Mesendoderm (in vitro differentiated cells): ENCODE measurements around the gene SPATA18. TPM values are rescaled to one million over a fixed set of nuclear protein-coding genes. Genes with fewer than 3 reads are reported as not detected.

Source experiments
- DNase-seq: peaks from one replicate; pipeline ENCODE4 v3.0.0; 2013
- H2AK5ac ChIP-seq: 2 replicates; pipeline ENCODE4 v1.6.1; 2013; ENCODE audit warnings: low read length, inconsistent platforms
- H2BK120ac ChIP-seq: 2 replicates; pipeline ENCODE4 v1.6.1; 2013; ENCODE audit warnings: low read depth, mild to moderate bottlenecking, low read length, moderate library complexity, mixed read lengths
- H2BK15ac ChIP-seq: replicated peaks from 2 replicates; pipeline ENCODE4 v1.6.1; 2013; ENCODE audit warnings: low read depth, mild to moderate bottlenecking, moderate library complexity
- H2BK5ac ChIP-seq: 2 replicates; pipeline ENCODE4 v1.6.1; 2013; ENCODE audit warnings: low read length, inconsistent platforms
- H3K18ac ChIP-seq: 2 replicates; pipeline ENCODE4 v1.6.1; 2013; ENCODE audit warnings: mild to moderate bottlenecking, low read length, mixed read lengths
- H3K23ac ChIP-seq: one replicate; pipeline ENCODE4 v1.6.1; 2013; ENCODE audit warnings: low read length
- H3K27ac ChIP-seq: 2 replicates; pipeline ENCODE4 v1.5.1; 2013; ENCODE audit warnings: low read depth, mild to moderate bottlenecking, inconsistent platforms, low read length, moderate library complexity
- H3K27me3 ChIP-seq: 2 replicates; pipeline ENCODE4 v1.6.1; 2013; ENCODE audit warnings: low read length, control low read depth, mild to moderate bottlenecking, inconsistent platforms; ENCODE audit not compliant: insufficient read depth, poor library complexity
- H3K36me3 ChIP-seq: 2 replicates; pipeline ENCODE4 v1.6.1; 2013; ENCODE audit warnings: low read length, inconsistent platforms; ENCODE audit not compliant: control insufficient read depth, insufficient read depth
- H3K4ac ChIP-seq: one replicate; pipeline ENCODE4 v1.6.1; 2013; ENCODE audit warnings: low read depth, mild to moderate bottlenecking, low read length, moderate library complexity
- H3K4me1 ChIP-seq: 2 replicates; pipeline ENCODE4 v1.6.1; 2013; ENCODE audit warnings: low read depth, low read length, inconsistent platforms; ENCODE audit not compliant: control insufficient read depth
- H3K4me2 ChIP-seq: 2 replicates; pipeline ENCODE4 v1.6.1; 2013; ENCODE audit warnings: low read length
- H3K4me3 ChIP-seq: 2 replicates; pipeline ENCODE4 v1.5.1; 2013; ENCODE audit warnings: mild to moderate bottlenecking, low read length
- H3K56ac ChIP-seq: one replicate; pipeline ENCODE4 v1.6.1; 2013; ENCODE audit warnings: low read length
- H3K79me1 ChIP-seq: 2 replicates; pipeline ENCODE4 v1.6.1; 2013; ENCODE audit warnings: low read length, inconsistent platforms
- H3K79me2 ChIP-seq: 2 replicates; pipeline ENCODE4 v1.6.1; 2013; ENCODE audit warnings: mild to moderate bottlenecking, low read length; ENCODE audit not compliant: control insufficient read depth, insufficient read depth
- H3K9ac ChIP-seq: 2 replicates; pipeline ENCODE4 v1.6.1; 2013; ENCODE audit warnings: low read length, inconsistent platforms
- H4K5ac ChIP-seq: one replicate; pipeline ENCODE4 v1.6.1; 2013; ENCODE audit warnings: low read length
- H4K8ac ChIP-seq: one replicate; pipeline ENCODE4 v1.6.1; 2013; ENCODE audit warnings: low read depth, mild to moderate bottlenecking, control low read depth, low read length, moderate library complexity
- WGBS: extraction: QIAGEN DNeasy Blood & Tissue Kit; methylation state at CpG from one replicate; pipeline ENCODE4 v1.1.7; 2013; ENCODE audit warnings: low lambda C conversion rate, missing lambda C conversion rate; ENCODE audit not compliant: insufficient coverage; ENCODE audit errors: extremely low coverage; 5-methylcytosine and 5-hydroxymethylcytosine counted together
- polyA plus RNA-seq, 2 experiments: library from polyadenylated mRNA; stranded (reverse); fragments of 200-250 nt; gene quantifications; one replicate each; pipeline ENCODE4 v1.2.3, GENCODE V29; 2013

The SPATA18 gene
- polyA plus RNA-seq (2013, experiment 1 of 2), result 0.60 TPM
- 0.80 TPM for polyA plus RNA-seq (2013, experiment 2 of 2)

DNA sequence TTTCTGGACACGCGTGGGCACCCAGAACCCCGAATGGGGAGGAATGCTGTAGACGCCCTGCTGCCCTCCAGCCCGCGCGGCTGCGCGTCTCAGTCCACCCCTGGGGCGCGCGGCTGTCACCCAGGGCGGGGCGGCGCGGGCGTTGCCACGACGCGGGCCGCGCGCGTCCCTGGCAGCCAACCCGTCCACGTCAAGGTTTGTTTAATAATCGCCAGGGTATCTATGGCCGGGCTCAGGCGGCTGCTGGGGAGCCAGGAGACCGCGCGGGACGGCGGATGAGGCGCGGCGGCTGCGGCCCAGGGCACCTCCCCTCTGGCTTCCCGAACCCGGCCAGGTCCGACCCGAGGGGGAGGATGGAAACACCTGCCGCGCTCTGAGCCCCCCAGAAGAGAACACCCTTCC, at the start of gene SPATA18:
Gene SPATA18 (plus strand): TSS at position 92 of the 402 bp plus-strand sequence. CDS start 401 bp downstream, outside the sequence.
- H3K79me2 ChIP-seq, result no peaks in the 10 kb centered on the region
- WGBS, result no CpG with 5 or more reads among the region's 44 CpGs

GRCh38 chr4:52001616-52002015, 49.5 kb upstream of the SPATA18 start:
- H2AK5ac ChIP-seq, result no peak overlapping the region
- H2BK5ac ChIP-seq, result no peak overlapping the region
- no peak overlapping the region for H4K8ac ChIP-seq
- WGBS, result no CpG with 5 or more reads among the region's 2 CpGs
- no peak overlapping the region for H3K4me3 ChIP-seq
- H2BK120ac ChIP-seq, result no peak overlapping the region
- DNase-seq, result no peak
- H3K4me1 ChIP-seq, result no peaks in the 10 kb centered on the region
- H3K79me2 ChIP-seq, result no peaks in the 10 kb centered on the region
- H3K79me1 ChIP-seq, result no peaks in the 10 kb centered on the region
- no peak overlapping the region for H2BK15ac ChIP-seq
- H3K56ac ChIP-seq, result no peak overlapping the region
- H3K9ac ChIP-seq, result no peak overlapping the region
- H3K36me3 ChIP-seq, result no peaks in the 10 kb centered on the region
- H3K18ac ChIP-seq, result no peak overlapping the region
- no peak overlapping the region for H4K5ac ChIP-seq
- no peak overlapping the region for H3K4me2 ChIP-seq
- no peaks in the 10 kb centered on the region for H3K27me3 ChIP-seq
- no peak overlapping the region for H3K23ac ChIP-seq
- H3K27ac ChIP-seq, result no peak overlapping the region
- no peak overlapping the region for H3K4ac ChIP-seq

More for the DNA sequence above, at the start of gene SPATA18:
- H3K79me1 ChIP-seq, result no peaks in the 10 kb centered on the region
- H2BK5ac ChIP-seq, result no peak within 1 kb of the TSS
- H4K5ac ChIP-seq, result no peak within 1 kb of the TSS
- no peak within 1 kb of the TSS for H4K8ac ChIP-seq
- peak within 1 kb of the TSS; percentile 45 for H3K56ac ChIP-seq
- no peak within 1 kb of the TSS for H2AK5ac ChIP-seq
- no peak within 1 kb of the TSS for H3K27ac ChIP-seq
- peak within 1 kb of the TSS; percentile 71 for H3K18ac ChIP-seq
- DNase-seq, result no peak
- H3K4me1 ChIP-seq, result no peaks in the 10 kb centered on the region
- H3K36me3 ChIP-seq, result no peaks in the 10 kb centered on the region
- peak within 1 kb of the TSS; percentile 9 for H3K4me3 ChIP-seq
- H3K9ac ChIP-seq, result peak within 1 kb of the TSS; percentile 46
- peak within 1 kb of the TSS; percentile 41 for H2BK15ac ChIP-seq
- H3K23ac ChIP-seq, result no peak within 1 kb of the TSS
- H3K27me3 ChIP-seq, result peaks cover 3% of the 10 kb centered on the region
- no peak within 1 kb of the TSS for H2BK120ac ChIP-seq
- peak within 1 kb of the TSS; percentile 48 for H3K4ac ChIP-seq
- peak within 1 kb of the TSS; percentile 47 for H3K4me2 ChIP-seq

DNA sequence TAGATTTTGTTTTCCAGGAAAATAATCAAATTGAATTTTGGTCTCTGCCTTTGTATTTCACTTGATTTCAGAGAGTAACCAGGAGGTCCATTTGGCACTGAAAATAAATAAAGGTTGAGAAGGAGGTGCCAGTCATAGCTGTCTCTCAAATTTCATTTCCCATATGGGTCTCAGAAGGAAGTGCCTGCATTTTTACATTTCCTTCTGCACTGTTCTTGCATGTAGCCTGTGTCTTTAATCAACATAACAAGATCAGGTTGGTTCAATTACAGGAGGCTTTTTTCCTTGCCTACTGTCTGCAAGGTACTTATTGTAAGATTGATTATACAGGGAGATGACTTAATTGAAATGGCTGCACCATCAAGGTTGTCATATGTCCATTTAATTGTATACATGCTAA, 46.7 kb upstream of the SPATA18 start:
- Histone ChIP-seq H3K56ac (no peak overlapping the region), H3K79me2 (no peaks in the 10 kb centered on the region), H3K18ac (no peak overlapping the region), H3K27me3 (no peaks in the 10 kb centered on the region), H2AK5ac (no peak overlapping the region), H3K9ac (no peak overlapping the region), H3K79me1 (no peaks in the 10 kb centered on the region), H3K4ac (no peak overlapping the region), H2BK5ac (no peak overlapping the region), H3K36me3 (no peaks in the 10 kb centered on the region), H3K23ac (no peak overlapping the region), H3K27ac (no peak overlapping the region), H4K8ac (no peak overlapping the region), H2BK15ac (no peak overlapping the region), H3K4me2 (no peak overlapping the region), H3K4me3 (no peak overlapping the region), H4K5ac (no peak overlapping the region), H2BK120ac (no peak overlapping the region), H3K4me1 (no peaks in the 10 kb centered on the region)
- no peak for DNase-seq

GRCh38 chr4:52005604-52006273, 45.4 kb upstream of the SPATA18 start:
- H2BK120ac ChIP-seq, result no peak overlapping the region
- H2AK5ac ChIP-seq, result no peak overlapping the region
- no peak overlapping the region for H3K4ac ChIP-seq
- H2BK15ac ChIP-seq, result no peak overlapping the region
- no peak overlapping the region for H4K5ac ChIP-seq
- H3K27me3 ChIP-seq, result no peaks in the 10 kb centered on the region
- no CpG with 5 or more reads among the region's 2 CpGs for WGBS
- no peak overlapping the region for H4K8ac ChIP-seq
- no peak overlapping the region for H3K4me3 ChIP-seq
- H3K4me2 ChIP-seq, result no peak overlapping the region
- no peaks in the 10 kb centered on the region for H3K4me1 ChIP-seq
- H3K36me3 ChIP-seq, result no peaks in the 10 kb centered on the region
- H3K79me1 ChIP-seq, result no peaks in the 10 kb centered on the region
- no peak overlapping the region for H3K23ac ChIP-seq
- H3K27ac ChIP-seq, result no peak overlapping the region
- H3K79me2 ChIP-seq, result no peaks in the 10 kb centered on the region
- H3K18ac ChIP-seq, result no peak overlapping the region
- H2BK5ac ChIP-seq, result no peak overlapping the region
- H3K56ac ChIP-seq, result no peak overlapping the region
- no peak overlapping the region for H3K9ac ChIP-seq
- DNase-seq, result no peak

DNA sequence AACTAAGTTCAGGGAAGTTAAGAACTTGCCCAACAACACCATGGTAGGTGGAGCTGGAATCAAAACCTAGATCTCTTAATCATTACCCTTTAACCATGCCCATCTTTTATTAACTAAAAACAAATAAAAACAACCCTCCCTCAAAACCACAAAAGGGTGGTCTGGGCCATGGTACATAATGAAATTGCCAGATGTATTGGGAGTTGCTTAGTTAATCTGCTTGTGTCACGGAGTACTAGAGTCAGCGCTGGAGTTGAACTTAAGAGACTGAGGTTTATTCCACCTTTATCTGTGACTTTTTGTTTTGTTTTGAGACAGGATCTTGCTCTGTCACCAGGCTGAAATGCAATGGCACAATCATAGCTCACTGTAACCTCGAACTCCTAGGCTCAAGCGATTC, 44.2 kb upstream of the SPATA18 start:
- no peaks in the 10 kb centered on the region for H3K79me1 ChIP-seq
- no peak overlapping the region for H3K27ac ChIP-seq
- H2BK5ac ChIP-seq, result no peak overlapping the region
- WGBS, result no CpG with 5 or more reads among the region's 4 CpGs
- no peak overlapping the region for H4K5ac ChIP-seq
- H3K9ac ChIP-seq, result no peak overlapping the region
- no peaks in the 10 kb centered on the region for H3K36me3 ChIP-seq
- no peak for DNase-seq
- no peak overlapping the region for H3K23ac ChIP-seq
- H3K4me3 ChIP-seq, result no peak overlapping the region
- no peak overlapping the region for H2BK15ac ChIP-seq
- no peak overlapping the region for H3K18ac ChIP-seq
- no peaks in the 10 kb centered on the region for H3K4me1 ChIP-seq
- no peak overlapping the region for H2AK5ac ChIP-seq
- H3K4me2 ChIP-seq, result no peak overlapping the region
- H3K56ac ChIP-seq, result no peak overlapping the region
- H3K79me2 ChIP-seq, result no peaks in the 10 kb centered on the region
- H3K4ac ChIP-seq, result no peak overlapping the region
- no peak overlapping the region for H4K8ac ChIP-seq
- H3K27me3 ChIP-seq, result no peaks in the 10 kb centered on the region
- no peak overlapping the region for H2BK120ac ChIP-seq

- Histone ChIP-seq H2BK120ac (no peak overlapping the region), H2AK5ac (no peak overlapping the region), H3K18ac (no peak overlapping the region), H4K5ac (no peak overlapping the region), H3K79me1 (no peaks in the 10 kb centered on the region), H3K23ac (no peak overlapping the region), H3K27ac (no peak overlapping the region), H3K4me1 (no peaks in the 10 kb centered on the region), H2BK5ac (no peak overlapping the region), H2BK15ac (no peak overlapping the region), H3K4me3 (no peak overlapping the region), H4K8ac (no peak overlapping the region), H3K4ac (no peak overlapping the region), H3K4me2 (no peak overlapping the region), H3K79me2 (no peaks in the 10 kb centered on the region), H3K36me3 (no peaks in the 10 kb centered on the region), H3K9ac (no peak overlapping the region), H3K56ac (no peak overlapping the region), H3K27me3 (no peaks in the 10 kb centered on the region)
- DNase-seq, result no peak
- no CpG with 5 or more reads among the region's 2 CpGs for WGBS
Measured at GRCh38 chr4:52010986-52011385, 40.1 kb upstream of the SPATA18 start.
